Left ventricle myocardium inferior (tissue), 1 donor: Measurements from ENCODE around the gene PITPNC1. TPM values are rescaled to one million over a fixed set of nuclear protein-coding genes. Genes with fewer than 3 reads are reported as not detected.
"Not testable (repeated sequence)": the region's sequence is repeated elsewhere in the genome, so short reads cannot be mapped to it uniquely, and the experiment has no call there.

Experiments used
- DNase-seq: peaks from one replicate; pipeline ENCODE4 v3.0.0-alpha.2; 2020
- H3K27ac ChIP-seq: fragments of 200-600 bp; replicated peaks from 2 replicates; pipeline ENCODE4 v1.8.0; 2021
- H3K27me3 ChIP-seq: fragments of 200-600 bp; 2 replicates; pipeline ENCODE4 v1.8.0; 2021; ENCODE audit warnings: low read depth
- H3K36me3 ChIP-seq: fragments of 200-600 bp; 2 replicates; pipeline ENCODE4 v1.8.0; 2021
- H3K4me1 ChIP-seq: fragments of 200-600 bp; 2 replicates; pipeline ENCODE4 v1.8.0; 2021
- H3K4me3 ChIP-seq: fragments of 200-600 bp; 2 replicates; pipeline ENCODE4 v1.8.0; 2021; ENCODE audit warnings: mild to moderate bottlenecking, moderate library complexity
- H3K9me3 ChIP-seq: fragments of 200-600 bp; replicated peaks from 2 replicates; pipeline ENCODE4 v1.8.0; 2021
- intact Hi-C: fragments of 100-400 bp; cut with micrococcal nuclease; formaldehyde crosslinking; loops from one replicate; pipeline ENCODE4 v1.11.0; 2022
- total RNA-seq: library from RNA; stranded (reverse); fragmentation: NEBNext Ultra II Directional; extraction: Animal tissue kit (Norgen Biotek cat#: 25700); gene quantifications from one replicate; pipeline ENCODE4 v1.2.1, GENCODE V29; 2021
- TF ChIP-seq, protein P1 (sequence below): fragments of 200-600 bp; IDR thresholded peaks from 2 replicates; pipeline ENCODE4 v1.8.0; 2021; ENCODE audit warnings: antibody characterized with exemption, mild to moderate bottlenecking, borderline replicate concordance
- donor health status: DM: no; HTN: yes; CAD: no; lungs with severe emphysema.

The PITPNC1 gene
- total RNA-seq, 1 donor from 2014 or later, result 8.1 TPM

DNA sequence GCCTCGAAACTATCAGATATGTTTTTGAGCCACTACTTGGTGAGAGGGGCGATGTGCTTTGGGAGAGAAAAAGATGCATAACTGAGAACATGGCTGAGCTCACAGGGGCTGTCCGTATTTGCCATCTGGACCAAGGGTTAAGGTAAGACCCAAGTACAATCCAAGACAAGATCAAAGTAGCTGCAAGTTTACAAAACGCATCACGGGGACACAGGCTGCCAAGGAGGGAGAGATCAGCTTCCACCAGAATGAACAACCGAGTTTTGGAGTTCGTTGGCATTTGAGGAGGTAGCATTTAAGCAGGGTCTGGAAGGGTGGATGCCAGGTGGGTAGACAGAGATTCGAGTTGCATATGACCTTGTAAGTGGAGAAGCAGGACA, 2.2 kb downstream of the PITPNC1 start:
- no peak for DNase-seq
- Histone ChIP-seq H3K27me3 (no peaks in the 10 kb centered on the region), H3K4me3 (peak overlapping the region; percentile 80), H3K27ac (peak overlapping the region; percentile 96), H3K4me1 (peaks cover 62% of the 10 kb centered on the region), H3K36me3 (no peaks in the 10 kb centered on the region), H3K9me3 (no peaks in the 10 kb centered on the region)
- intact Hi-C loops, result loop anchor here (5.0 kb wide), 1 partner anchor 308 kb away; no protein-coding TSS in a partner anchor
- TF ChIP-seq, protein P1, sequence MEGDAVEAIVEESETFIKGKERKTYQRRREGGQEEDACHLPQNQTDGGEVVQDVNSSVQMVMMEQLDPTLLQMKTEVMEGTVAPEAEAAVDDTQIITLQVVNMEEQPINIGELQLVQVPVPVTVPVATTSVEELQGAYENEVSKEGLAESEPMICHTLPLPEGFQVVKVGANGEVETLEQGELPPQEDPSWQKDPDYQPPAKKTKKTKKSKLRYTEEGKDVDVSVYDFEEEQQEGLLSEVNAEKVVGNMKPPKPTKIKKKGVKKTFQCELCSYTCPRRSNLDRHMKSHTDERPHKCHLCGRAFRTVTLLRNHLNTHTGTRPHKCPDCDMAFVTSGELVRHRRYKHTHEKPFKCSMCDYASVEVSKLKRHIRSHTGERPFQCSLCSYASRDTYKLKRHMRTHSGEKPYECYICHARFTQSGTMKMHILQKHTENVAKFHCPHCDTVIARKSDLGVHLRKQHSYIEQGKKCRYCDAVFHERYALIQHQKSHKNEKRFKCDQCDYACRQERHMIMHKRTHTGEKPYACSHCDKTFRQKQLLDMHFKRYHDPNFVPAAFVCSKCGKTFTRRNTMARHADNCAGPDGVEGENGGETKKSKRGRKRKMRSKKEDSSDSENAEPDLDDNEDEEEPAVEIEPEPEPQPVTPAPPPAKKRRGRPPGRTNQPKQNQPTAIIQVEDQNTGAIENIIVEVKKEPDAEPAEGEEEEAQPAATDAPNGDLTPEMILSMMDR, result no peak

DNA sequence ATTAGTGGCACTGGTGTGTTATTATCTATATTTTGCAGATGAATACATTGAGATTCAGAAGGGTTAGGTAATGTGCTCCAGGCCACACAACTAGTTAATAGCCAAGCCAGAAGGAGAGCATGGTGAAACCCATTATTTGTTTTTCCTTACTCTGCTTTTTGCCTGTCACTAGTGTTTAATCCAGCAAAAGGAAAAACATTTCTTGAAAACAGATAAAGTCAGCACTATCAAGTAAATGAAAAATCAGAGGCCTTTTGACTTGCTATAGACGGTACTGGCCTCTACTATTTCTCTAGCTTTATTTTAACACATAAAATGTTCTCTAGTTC, 4.8 kb downstream of the PITPNC1 start:
- Histone ChIP-seq H3K4me3 (no peak overlapping the region), H3K9me3 (no peaks in the 10 kb centered on the region), H3K27ac (no peak overlapping the region), H3K27me3 (no peaks in the 10 kb centered on the region), H3K4me1 (peaks cover 48% of the 10 kb centered on the region), H3K36me3 (no peaks in the 10 kb centered on the region)
- DNase-seq, result no peak
- intact Hi-C loops, result no loop called here
- TF ChIP-seq, protein P1, result no peak

DNA sequence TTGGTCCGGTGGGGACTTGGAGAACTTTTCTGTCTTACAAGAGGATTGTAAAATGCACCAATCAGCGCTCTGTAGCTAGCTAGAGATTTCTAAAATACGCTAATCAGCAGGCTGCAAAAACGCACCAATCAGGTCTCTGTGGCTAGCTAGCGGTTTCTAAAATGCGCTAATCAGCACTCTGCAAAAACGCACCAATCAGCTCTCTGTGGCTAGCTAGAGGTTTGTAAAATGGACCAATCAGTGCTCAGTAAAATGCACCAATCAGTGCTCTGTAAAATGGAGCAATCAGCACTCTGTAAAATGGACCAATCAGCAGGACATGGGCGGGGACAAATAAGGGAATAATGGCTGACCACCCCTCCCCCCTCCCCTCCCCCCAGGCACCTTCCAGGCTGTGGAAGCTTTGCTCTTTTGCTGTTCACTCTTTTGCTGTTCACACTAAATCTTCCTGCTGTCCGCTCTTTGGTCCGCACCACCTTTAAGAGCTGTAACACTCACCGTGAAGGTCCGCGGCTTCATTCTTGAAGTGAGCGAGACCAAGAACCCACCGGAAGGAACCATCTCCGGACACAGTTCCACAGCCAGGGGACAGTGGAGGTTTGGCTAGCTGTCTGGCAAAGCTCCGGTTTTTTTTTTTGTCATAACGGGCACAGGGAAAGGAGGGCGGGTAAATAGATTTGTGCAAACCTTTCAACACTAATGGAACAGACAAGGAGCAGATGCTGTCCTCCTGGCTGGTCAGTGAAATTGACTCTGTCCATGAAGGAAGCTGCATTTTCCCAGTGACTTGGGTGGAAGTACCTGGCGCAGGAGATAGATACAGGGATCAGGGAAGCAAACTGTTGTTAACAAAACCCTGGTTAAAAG, 8.3 kb downstream of the PITPNC1 start:
- intact Hi-C loops, result no loop called here
- no peaks in the 10 kb centered on the region for H3K9me3 ChIP-seq
- H3K27ac ChIP-seq, result peak overlapping the region; percentile 52
- DNase-seq, result no peak
- TF ChIP-seq, protein P1, result no peak
- no peaks in the 10 kb centered on the region for H3K36me3 ChIP-seq
- peaks cover 46% of the 10 kb centered on the region for H3K4me1 ChIP-seq
- H3K4me3 ChIP-seq, result peak overlapping the region; percentile 34
- no peaks in the 10 kb centered on the region for H3K27me3 ChIP-seq

DNA sequence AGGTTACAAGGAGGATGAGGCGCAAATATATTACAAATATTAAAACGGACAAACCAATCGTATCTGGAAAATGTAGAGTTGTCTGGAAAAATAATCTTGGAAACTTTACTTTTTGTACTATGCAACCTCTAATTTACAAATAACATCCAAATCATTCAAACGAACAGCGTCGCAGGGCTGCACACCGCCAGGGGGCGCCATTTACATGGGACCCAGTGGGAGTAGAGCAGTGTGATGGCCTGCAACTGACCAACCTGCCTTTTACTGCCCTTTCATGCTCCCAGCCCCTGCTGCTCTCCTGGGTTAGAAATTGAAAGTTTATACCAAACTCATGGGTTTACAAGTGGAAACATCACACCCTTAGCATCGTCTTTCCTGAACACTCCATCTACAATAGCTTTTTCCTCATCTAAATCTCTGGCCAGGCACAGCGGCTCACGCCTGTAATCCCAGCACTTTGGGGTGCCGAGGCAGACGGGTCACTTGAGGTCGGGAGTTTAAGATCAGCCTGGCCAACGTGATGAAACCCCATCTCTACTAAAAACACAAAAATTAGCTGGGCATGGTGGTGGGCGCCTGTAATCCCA, 10.0 kb downstream of the PITPNC1 start:
- Histone ChIP-seq H3K27me3 (no peaks in the 10 kb centered on the region), H3K36me3 (no peaks in the 10 kb centered on the region), H3K4me1 (peaks cover 60% of the 10 kb centered on the region), H3K9me3 (no peaks in the 10 kb centered on the region), H3K27ac (no peak overlapping the region), H3K4me3 (no peak overlapping the region)
- TF ChIP-seq, protein P1, result peak; percentile 66
- peak; percentile 36 for DNase-seq
- intact Hi-C loops, result no loop called here

DNA sequence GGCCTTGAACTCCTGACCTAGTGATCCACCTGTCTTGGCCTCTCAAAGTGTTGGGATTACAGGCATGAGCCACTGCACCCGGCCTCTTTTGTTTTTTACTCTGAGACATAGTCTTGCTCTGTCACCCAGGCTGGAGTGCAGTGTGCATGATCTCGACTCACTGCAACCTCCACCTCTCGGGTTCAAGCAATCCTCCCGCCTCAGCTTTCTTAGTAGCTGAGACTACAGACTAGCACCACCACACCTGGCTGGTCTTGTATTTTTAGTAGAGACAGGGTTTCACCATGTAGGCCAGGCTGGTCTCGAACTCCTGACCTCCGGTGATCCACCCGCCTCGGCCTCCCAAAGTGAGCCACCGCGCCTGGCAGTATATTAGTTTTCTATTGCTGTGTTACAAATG, 11.5 kb downstream of the PITPNC1 start:
- H3K36me3 ChIP-seq, intact Hi-C loops, H3K27me3 ChIP-seq, H3K9me3 ChIP-seq, H3K4me3 ChIP-seq, H3K27ac ChIP-seq, DNase-seq: not testable (repeated sequence)
- H3K4me1 ChIP-seq, result peaks cover 59% of the 10 kb centered on the region

DNA sequence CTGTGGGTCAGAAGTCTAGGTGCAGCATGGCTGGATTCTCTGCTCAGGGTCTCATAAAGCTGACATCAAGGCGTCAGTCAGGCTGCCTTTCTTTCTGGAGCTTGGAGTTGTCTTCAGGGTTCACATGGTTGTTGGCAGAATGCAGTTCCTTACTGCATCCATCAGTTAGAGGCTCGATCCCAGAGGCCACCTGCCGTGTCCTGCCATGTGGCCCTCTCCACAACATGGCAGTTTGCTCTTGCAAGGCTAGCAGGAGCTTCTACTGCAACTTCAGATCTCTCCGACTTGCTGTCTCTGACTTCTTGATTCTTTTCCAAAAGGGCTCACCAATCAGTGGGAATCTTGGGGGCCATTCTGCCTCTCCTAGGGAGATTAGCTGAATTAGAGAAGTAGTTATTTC, 11.9 kb downstream of the PITPNC1 start:
- no peaks in the 10 kb centered on the region for H3K9me3 ChIP-seq
- no peaks in the 10 kb centered on the region for H3K27me3 ChIP-seq
- TF ChIP-seq, protein P1, result no peak
- no peak overlapping the region for H3K27ac ChIP-seq
- no peaks in the 10 kb centered on the region for H3K36me3 ChIP-seq
- H3K4me3 ChIP-seq, result no peak overlapping the region
- intact Hi-C loops, result no loop called here
- no peak for DNase-seq
- peaks cover 55% of the 10 kb centered on the region for H3K4me1 ChIP-seq
